HG03439 (cell line): ENCODE results near the gene DES.

ENCODE experiments used
- ATAC-seq: cut with Tn5 transposase; IDR thresholded peaks from one replicate; pipeline ENCODE4 v1.9.1; 2021; ENCODE audit warnings: mild to moderate bottlenecking, moderate library complexity; ENCODE audit not compliant: unreplicated experiment

DES gene

DNA sequence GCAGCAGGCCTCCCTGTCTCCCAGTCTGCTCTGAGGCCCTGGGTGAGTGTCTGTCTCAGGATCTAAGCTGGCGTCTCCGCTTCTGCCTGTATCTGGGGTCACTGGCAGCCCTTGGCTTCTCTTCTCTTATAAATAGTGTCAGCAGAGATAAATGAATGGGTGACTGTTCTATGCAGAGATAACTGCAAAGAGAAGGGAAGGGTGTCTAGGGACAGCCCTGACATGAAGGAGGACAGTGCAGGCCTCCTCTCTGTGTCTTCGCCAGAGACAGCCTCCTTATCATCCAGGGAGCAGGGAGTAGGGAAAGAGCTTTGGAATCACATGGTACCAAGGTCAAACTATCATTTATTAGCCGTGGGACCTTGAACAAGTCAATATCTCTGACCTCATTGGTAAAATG is 52.3 kb downstream of the DES start:
- ATAC-seq = no peak

- ATAC-seq = no peak
Observed at GRCh38 chr2:219471476-219472371, 53.5 kb downstream of the DES start.

DNA sequence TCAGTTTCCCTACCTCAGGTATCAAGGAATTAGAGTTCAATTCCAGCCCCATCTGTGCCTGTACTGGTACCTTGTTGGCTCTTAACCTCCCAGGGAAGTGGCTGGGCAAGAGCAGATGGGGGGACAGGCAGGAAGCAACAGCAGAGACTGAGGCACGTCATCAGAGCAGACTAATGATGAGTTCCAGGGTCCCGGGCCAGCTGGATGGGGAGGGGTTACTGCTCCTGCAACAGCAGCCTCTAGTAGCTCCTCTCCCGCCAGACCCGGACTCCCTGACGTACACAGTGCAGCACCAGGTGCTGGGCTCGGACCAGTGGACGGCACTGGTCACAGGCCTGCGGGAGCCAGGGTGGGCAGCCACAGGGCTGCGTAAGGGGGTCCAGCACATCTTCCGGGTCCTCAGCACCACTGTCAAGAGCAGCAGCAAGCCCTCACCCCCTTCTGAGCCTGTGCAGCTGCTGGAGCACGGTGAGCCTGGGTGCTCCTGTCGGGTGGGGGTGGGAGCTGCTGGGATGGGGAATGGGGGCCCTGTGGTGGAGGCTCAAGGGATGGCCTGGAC is 54.5 kb downstream of the DES start:
- ATAC-seq = no peak

DNA sequence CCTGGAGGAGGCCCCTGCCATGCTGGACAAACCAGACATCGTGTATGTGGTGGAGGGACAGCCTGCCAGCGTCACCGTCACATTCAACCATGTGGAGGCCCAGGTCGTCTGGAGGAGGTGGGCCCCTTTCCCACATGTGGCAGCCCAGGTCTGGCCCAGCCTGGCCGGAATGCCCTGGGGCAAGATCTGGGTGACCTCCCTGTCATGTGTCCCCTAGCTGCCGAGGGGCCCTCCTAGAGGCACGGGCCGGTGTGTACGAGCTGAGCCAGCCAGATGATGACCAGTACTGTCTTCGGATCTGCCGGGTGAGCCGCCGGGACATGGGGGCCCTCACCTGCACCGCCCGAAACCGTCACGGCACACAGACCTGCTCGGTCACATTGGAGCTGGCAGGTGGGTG is 55.3 kb downstream of the DES start:
- ATAC-seq = no peak

DNA sequence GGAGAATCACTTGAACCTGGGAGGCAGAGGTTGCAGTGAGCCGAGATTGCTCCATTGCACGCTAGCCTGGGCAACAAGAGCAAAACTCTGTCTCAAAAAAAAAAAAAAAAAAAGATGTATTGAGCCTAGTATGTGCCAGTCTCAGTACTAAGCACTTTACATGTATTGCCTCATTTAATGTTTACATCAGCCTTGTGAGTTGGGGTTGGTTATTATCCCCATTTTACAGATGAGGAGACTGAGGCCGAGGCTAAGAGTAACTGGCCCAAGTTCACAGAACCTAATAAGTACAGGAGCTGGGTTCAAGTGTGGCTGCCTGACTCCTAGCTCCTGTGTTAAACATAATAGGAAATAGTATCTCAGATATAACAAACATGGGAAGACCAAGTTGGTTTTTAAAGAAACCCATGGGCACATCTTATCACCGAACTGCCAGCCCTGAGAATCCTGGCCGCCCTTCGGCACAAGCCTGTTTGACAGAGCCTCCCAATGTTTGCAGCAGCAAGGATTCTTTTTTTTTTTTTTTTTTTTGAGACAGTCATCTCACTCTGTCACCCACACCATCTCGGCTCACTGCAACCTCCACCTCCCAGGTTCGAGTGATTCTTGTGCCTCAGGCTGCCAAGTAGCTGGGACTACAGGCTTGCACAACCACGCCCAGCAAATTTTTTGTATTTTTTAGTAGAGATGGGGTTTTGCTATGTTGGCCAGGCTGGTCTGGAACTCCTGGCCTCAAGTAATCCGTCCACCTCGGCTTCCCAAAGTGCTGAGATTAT is 56.3 kb downstream of the DES start:
- ATAC-seq = no peak

DNA sequence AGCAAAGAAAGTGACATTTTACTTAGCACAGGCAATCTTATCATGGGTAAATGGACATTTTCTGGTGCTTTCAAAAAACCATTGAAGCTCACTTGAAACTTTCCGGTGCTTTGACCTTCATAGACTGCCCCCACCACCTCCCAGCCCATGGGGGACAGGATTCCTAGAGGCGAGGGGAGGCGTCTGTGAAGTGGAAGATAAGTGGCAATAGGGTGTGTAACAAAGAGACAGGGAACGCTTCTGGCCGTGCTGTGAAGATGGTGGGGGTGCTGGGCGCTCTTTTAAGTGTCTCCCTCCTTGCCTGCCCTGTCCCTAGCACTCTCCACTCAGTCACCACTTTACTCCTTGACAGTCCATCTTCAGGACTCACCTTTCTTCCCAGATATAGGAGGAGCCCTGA is 57.1 kb downstream of the DES start:
- ATAC-seq = no peak

- no peak for ATAC-seq
Observed at GRCh38 chr2:219475697-219476651, 57.8 kb downstream of the DES start.
